HepG2 (cell line): Measurements from ENCODE around the gene TOP3B. TPM values are rescaled to one million over a fixed set of nuclear protein-coding genes. Genes with fewer than 3 reads are reported as not detected.

Source experiments
- ARID4A ChIP-seq: sonication (generic); formaldehyde crosslinking; IDR thresholded peaks from 2 replicates; pipeline ENCODE4 v1.5.0; 2020; ENCODE audit warnings: mild to moderate bottlenecking, missing genetic modification reagents, borderline replicate concordance
- CEBPG ChIP-seq: IDR thresholded peaks from 2 replicates; pipeline ENCODE4 v1.6.1; 2016
- MAZ ChIP-seq, 2 experiments: sonication (generic) in 1 of 2; formaldehyde crosslinking in 1 of 2; IDR thresholded peaks; 2 replicates each; pipeline versions ENCODE4 v1.5.0 to v1.6.1; 2012 to 2020; ENCODE audit warnings: low read depth in 2 of 2, mild to moderate bottlenecking in 2 of 2, borderline replicate concordance in 1 of 2, improper control_type of control experiment in 1 of 2, low read length in 1 of 2, missing genetic modification reagents in 1 of 2, moderate library complexity in 1 of 2
- MXD3 ChIP-seq: IDR thresholded peaks from 2 replicates; pipeline ENCODE4 v1.6.1; 2016; ENCODE audit warnings: mild to moderate bottlenecking, missing biosample characterization, missing genetic modification reagents
- SIX1 ChIP-seq: sonication (generic); formaldehyde crosslinking; IDR thresholded peaks from 2 replicates; pipeline ENCODE4 v1.4.0; 2020; ENCODE audit warnings: missing genetic modification reagents, borderline replicate concordance
- SOX13 ChIP-seq, 3 experiments: fragments of 450-650 bp in 1 of 3; sonication (generic) in 1 of 3; formaldehyde crosslinking in 1 of 3; IDR thresholded peaks in 2 of 3; conservative IDR thresholded peaks in 1 of 3; 2 replicates each; pipeline versions ENCODE4 v1.5.0 to v1.6.1; 2016 to 2020; ENCODE audit warnings: antibody characterized with exemption in 1 of 3, mild to moderate bottlenecking in 1 of 3, missing compliant biosample characterization in 1 of 3, missing genetic modification reagents in 1 of 3, moderate library complexity in 1 of 3
- ZNF296 ChIP-seq: sonication (generic); formaldehyde crosslinking; conservative IDR thresholded peaks from 2 replicates; pipeline ENCODE4 v1.5.0; 2020; ENCODE audit warnings: mild to moderate bottlenecking, missing genetic modification reagents
- ZNF432 ChIP-seq: sonication (generic); formaldehyde crosslinking; IDR thresholded peaks from 2 replicates; pipeline ENCODE4 v1.5.0; 2020; ENCODE audit warnings: missing genetic modification reagents, mild to moderate bottlenecking, borderline replicate concordance
- ZNF605 ChIP-seq: sonication (generic); formaldehyde crosslinking; IDR thresholded peaks from 2 replicates; pipeline ENCODE4 v1.8.0; 2022; ENCODE audit warnings: mild to moderate bottlenecking, missing genetic modification reagents
- ZNF704 ChIP-seq: sonication (generic); formaldehyde crosslinking; IDR thresholded peaks from 2 replicates; pipeline ENCODE4 v1.8.1; 2023; ENCODE audit warnings: mild to moderate bottlenecking, inconsistent platforms, moderate library complexity, missing genetic modification reagents, borderline replicate concordance
- ZNF781 ChIP-seq: sonication (generic); formaldehyde crosslinking; IDR thresholded peaks from 2 replicates; pipeline ENCODE4 v1.5.1; 2020; ENCODE audit warnings: borderline replicate concordance, mild to moderate bottlenecking, missing genetic modification reagents; ENCODE audit errors: not compliant biosample characterization
- polyA plus RNA-seq, 8 experiments: library from polyadenylated mRNA; depleted of rRNA in 3 of 8; stranded (reverse) in 7 of 8; unstranded in 1 of 8; fragments of >200 nt; fragmentation: Illumina TruSeq in 4 of 8; extraction: Trizol in 4 of 8; gene quantifications; 2 replicates each; pipeline versions ENCODE4 v1.2.1 to v1.2.3, GENCODE V29; 2011 to 2016; ENCODE audit warnings: low read depth in 4 of 8, missing spikeins in 1 of 8, mixed read lengths in 1 of 8; ENCODE audit not compliant: insufficient read depth in 1 of 8
- total RNA-seq, 5 experiments: library from RNA; depleted of rRNA; stranded (reverse); fragments of >200 nt; fragmentation: Illumina TruSeq; extraction: Trizol; gene quantifications; 2 replicates each; pipeline ENCODE4 v1.2.3, GENCODE V29; 2016; ENCODE audit warnings: low read depth in 1 of 5
- TF ChIP-seq, protein P1 (sequence below): sonication (generic); formaldehyde crosslinking; IDR thresholded peaks from 2 replicates; pipeline ENCODE4 v1.5.1; 2020; ENCODE audit warnings: mild to moderate bottlenecking, missing genetic modification reagents, borderline replicate concordance
- TF ChIP-seq, protein P2 (sequence below): sonication (generic); formaldehyde crosslinking; IDR thresholded peaks from 2 replicates; pipeline ENCODE4 v1.4.0; 2020; ENCODE audit warnings: mild to moderate bottlenecking, missing genetic modification reagents

TOP3B gene
- total and polyA plus RNA-seq, 2 of the 13 experiments (the other 11 are each of a cell fraction or from before 2014, with no cell fraction given), result 28.5 to 29.7 TPM

DNA sequence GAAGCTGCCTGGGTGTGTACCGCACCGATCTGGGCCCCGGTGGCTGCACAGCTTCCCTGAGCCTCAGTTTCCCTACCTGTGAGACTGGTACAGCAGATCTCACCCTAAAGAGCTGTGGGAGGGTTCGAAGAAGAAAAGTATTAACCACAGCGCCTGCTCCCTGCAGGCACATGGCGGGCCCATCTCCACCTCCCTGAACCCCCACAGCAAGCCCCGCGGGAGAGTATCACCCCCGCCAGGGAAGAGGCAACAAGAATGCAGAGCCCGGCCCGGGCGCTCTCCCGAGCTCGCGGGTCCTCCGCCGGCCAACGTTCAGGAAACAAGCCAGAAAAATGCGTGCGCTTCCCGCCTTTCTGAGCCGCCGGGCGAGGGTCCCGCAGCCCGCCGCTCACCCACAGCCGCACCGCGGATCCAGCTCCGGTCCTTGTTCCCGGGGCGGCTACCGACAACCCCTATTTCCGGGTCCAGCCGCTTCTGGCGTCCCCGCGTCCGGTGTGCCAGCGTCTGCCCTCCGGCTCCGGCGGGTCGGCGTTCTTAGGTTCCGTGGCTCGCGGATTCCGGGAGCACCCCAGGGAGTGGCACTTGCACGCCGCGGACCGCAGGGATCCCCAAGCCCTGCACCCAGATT, at the start of gene TOP3B (continued):
- TF ChIP-seq, protein P1, sequence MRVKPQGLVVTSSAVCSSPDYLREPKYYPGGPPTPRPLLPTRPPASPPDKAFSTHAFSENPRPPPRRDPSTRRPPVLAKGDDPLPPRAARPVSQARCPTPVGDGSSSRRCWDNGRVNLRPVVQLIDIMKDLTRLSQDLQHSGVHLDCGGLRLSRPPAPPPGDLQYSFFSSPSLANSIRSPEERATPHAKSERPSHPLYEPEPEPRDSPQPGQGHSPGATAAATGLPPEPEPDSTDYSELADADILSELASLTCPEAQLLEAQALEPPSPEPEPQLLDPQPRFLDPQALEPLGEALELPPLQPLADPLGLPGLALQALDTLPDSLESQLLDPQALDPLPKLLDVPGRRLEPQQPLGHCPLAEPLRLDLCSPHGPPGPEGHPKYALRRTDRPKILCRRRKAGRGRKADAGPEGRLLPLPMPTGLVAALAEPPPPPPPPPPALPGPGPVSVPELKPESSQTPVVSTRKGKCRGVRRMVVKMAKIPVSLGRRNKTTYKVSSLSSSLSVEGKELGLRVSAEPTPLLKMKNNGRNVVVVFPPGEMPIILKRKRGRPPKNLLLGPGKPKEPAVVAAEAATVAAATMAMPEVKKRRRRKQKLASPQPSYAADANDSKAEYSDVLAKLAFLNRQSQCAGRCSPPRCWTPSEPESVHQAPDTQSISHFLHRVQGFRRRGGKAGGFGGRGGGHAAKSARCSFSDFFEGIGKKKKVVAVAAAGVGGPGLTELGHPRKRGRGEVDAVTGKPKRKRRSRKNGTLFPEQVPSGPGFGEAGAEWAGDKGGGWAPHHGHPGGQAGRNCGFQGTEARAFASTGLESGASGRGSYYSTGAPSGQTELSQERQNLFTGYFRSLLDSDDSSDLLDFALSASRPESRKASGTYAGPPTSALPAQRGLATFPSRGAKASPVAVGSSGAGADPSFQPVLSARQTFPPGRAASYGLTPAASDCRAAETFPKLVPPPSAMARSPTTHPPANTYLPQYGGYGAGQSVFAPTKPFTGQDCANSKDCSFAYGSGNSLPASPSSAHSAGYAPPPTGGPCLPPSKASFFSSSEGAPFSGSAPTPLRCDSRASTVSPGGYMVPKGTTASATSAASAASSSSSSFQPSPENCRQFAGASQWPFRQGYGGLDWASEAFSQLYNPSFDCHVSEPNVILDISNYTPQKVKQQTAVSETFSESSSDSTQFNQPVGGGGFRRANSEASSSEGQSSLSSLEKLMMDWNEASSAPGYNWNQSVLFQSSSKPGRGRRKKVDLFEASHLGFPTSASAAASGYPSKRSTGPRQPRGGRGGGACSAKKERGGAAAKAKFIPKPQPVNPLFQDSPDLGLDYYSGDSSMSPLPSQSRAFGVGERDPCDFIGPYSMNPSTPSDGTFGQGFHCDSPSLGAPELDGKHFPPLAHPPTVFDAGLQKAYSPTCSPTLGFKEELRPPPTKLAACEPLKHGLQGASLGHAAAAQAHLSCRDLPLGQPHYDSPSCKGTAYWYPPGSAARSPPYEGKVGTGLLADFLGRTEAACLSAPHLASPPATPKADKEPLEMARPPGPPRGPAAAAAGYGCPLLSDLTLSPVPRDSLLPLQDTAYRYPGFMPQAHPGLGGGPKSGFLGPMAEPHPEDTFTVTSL (CRISPR knock-in tag), result 0 out of 2 replicates have a peak, but pooled peaks have one; percentile 31
- TF ChIP-seq SIX1 (CRISPR knock-in tag) (peak; percentile 52; the same call in 1 of the 2 replicates), MXD3 (peak; percentile 91), MAZ (IDR thresholded peaks at IDR 0.05; ENCODE audit: borderline replicate concordance, low read depth, low read length) (peak; percentile 72; the same call in 1 of the 2 replicates), MAZ (CRISPR knock-in tag; IDR thresholded peaks at IDR 0.05; ENCODE audit: low read depth) (peak; percentile 75; the same call in 1 of the 2 replicates), ZNF704 (CRISPR knock-in tag) (peak; percentile 89; the same call in 1 of the 2 replicates), SOX13 (IDR thresholded peaks at IDR 0.05) (no peak), SOX13 (CRISPR knock-in tag; conservative IDR thresholded peaks at IDR 0.05 in 1 of 2, IDR thresholded peaks at IDR 0.05 in 1 of 2) (peak in 1 of 2 experiments; percentile 66; a peak in 2 of 4 replicates), CEBPG (peak; percentile 53), ZNF781 (no peak), ZNF605 (peak; percentile 61), ZNF296 (CRISPR knock-in tag) (no peak), ZNF432 (no peak), ARID4A (CRISPR knock-in tag) (peak; percentile 87; the same call in 1 of the 2 replicates)
- TF ChIP-seq, protein P2, sequence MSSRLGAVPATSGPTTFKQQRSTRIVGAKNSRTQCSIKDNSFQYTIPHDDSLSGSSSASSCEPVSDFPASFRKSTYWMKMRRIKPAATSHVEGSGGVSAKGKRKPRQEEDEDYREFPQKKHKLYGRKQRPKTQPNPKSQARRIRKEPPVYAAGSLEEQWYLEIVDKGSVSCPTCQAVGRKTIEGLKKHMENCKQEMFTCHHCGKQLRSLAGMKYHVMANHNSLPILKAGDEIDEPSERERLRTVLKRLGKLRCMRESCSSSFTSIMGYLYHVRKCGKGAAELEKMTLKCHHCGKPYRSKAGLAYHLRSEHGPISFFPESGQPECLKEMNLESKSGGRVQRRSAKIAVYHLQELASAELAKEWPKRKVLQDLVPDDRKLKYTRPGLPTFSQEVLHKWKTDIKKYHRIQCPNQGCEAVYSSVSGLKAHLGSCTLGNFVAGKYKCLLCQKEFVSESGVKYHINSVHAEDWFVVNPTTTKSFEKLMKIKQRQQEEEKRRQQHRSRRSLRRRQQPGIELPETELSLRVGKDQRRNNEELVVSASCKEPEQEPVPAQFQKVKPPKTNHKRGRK (CRISPR knock-in tag), result no peak
